ENCODE measurements around the gene COL27A1.

COL27A1 gene

DNA sequence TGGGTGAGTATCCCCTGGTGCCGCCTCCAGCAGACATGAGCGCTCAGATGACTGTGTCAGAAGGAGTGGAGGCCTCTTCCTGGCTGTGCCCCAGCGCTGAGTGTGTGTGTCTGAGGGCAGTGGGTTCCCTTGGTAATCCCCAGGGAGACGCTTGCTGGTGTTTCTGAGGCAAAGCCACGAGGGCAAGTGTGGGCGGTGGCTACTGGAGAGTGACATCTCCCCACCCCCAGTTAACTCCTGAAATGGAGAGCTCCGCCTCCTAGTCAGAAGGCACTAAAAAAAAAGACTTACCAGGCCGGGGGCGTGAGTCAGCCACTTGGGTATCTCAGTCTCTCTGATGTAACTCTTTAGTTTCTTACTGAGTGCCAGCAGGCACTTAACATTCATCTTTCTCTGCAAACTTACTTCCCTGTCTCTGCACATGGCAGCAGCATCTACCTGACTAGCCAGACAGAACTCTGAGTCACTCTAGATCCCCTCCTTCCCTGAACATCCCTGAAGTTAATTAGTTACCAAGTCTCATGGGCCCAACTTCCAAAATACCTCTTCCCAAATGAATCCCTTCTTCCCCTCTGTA is 193.7 kb downstream of the COL27A1 start (continued):
- TF ChIP-seq, protein P1, sequence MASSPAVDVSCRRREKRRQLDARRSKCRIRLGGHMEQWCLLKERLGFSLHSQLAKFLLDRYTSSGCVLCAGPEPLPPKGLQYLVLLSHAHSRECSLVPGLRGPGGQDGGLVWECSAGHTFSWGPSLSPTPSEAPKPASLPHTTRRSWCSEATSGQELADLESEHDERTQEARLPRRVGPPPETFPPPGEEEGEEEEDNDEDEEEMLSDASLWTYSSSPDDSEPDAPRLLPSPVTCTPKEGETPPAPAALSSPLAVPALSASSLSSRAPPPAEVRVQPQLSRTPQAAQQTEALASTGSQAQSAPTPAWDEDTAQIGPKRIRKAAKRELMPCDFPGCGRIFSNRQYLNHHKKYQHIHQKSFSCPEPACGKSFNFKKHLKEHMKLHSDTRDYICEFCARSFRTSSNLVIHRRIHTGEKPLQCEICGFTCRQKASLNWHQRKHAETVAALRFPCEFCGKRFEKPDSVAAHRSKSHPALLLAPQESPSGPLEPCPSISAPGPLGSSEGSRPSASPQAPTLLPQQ (tag by site-specific recombination; IDR thresholded peaks at IDR 0.05), result no peak; the same call in 1 of the 2 replicates
- TF ChIP-seq ZNF157 (tag by site-specific recombination; IDR thresholded peaks at IDR 0.05) (no peak), ZNF2 (tag by site-specific recombination; IDR thresholded peaks at IDR 0.05) (no peak), GLIS2 (tag by site-specific recombination; IDR thresholded peaks at IDR 0.05) (peak; percentile 55; the same call in 1 of the 2 replicates), ZNF112 (tag by site-specific recombination; IDR thresholded peaks at IDR 0.05) (no peak), ZNF174 (tag by site-specific recombination; IDR thresholded peaks at IDR 0.05) (no peak), ZNF510 (tag by site-specific recombination; IDR thresholded peaks at IDR 0.05; ENCODE audit: insufficient replicate concordance) (no peak), ZNF114 (tag by site-specific recombination; IDR thresholded peaks at IDR 0.05) (no peak), ZBTB48 (tag by site-specific recombination; IDR thresholded peaks at IDR 0.05) (peak; percentile 64; the same call in 1 of the 2 replicates), ZNF426 (tag by site-specific recombination; IDR thresholded peaks at IDR 0.05) (no peak), ZFHX2 (tag by site-specific recombination; conservative IDR thresholded peaks at IDR 0.05) (peak; percentile 88), ZBTB21 (tag by site-specific recombination; IDR thresholded peaks at IDR 0.05) (no peak), ZNF19 (tag by site-specific recombination; IDR thresholded peaks at IDR 0.05; ENCODE audit: low read depth) (no peak), FEZF1 (tag by site-specific recombination; IDR thresholded peaks at IDR 0.05) (peak; percentile 68), ZBTB1 (tag by site-specific recombination; IDR thresholded peaks at IDR 0.05) (no peak), KLF10 (tag by site-specific recombination; IDR thresholded peaks at IDR 0.05) (peak; percentile 27; the same call in 1 of the 2 replicates)
- TF ChIP-seq, protein P2, sequence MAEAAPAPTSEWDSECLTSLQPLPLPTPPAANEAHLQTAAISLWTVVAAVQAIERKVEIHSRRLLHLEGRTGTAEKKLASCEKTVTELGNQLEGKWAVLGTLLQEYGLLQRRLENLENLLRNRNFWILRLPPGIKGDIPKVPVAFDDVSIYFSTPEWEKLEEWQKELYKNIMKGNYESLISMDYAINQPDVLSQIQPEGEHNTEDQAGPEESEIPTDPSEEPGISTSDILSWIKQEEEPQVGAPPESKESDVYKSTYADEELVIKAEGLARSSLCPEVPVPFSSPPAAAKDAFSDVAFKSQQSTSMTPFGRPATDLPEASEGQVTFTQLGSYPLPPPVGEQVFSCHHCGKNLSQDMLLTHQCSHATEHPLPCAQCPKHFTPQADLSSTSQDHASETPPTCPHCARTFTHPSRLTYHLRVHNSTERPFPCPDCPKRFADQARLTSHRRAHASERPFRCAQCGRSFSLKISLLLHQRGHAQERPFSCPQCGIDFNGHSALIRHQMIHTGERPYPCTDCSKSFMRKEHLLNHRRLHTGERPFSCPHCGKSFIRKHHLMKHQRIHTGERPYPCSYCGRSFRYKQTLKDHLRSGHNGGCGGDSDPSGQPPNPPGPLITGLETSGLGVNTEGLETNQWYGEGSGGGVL (tag by site-specific recombination; IDR thresholded peaks at IDR 0.05), result no peak
- TF ChIP-seq, protein P3, sequence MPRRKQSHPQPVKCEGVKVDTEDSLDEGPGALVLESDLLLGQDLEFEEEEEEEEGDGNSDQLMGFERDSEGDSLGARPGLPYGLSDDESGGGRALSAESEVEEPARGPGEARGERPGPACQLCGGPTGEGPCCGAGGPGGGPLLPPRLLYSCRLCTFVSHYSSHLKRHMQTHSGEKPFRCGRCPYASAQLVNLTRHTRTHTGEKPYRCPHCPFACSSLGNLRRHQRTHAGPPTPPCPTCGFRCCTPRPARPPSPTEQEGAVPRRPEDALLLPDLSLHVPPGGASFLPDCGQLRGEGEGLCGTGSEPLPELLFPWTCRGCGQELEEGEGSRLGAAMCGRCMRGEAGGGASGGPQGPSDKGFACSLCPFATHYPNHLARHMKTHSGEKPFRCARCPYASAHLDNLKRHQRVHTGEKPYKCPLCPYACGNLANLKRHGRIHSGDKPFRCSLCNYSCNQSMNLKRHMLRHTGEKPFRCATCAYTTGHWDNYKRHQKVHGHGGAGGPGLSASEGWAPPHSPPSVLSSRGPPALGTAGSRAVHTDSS (tag by site-specific recombination; IDR thresholded peaks at IDR 0.05), result no peak
- TF ChIP-seq, protein P4, sequence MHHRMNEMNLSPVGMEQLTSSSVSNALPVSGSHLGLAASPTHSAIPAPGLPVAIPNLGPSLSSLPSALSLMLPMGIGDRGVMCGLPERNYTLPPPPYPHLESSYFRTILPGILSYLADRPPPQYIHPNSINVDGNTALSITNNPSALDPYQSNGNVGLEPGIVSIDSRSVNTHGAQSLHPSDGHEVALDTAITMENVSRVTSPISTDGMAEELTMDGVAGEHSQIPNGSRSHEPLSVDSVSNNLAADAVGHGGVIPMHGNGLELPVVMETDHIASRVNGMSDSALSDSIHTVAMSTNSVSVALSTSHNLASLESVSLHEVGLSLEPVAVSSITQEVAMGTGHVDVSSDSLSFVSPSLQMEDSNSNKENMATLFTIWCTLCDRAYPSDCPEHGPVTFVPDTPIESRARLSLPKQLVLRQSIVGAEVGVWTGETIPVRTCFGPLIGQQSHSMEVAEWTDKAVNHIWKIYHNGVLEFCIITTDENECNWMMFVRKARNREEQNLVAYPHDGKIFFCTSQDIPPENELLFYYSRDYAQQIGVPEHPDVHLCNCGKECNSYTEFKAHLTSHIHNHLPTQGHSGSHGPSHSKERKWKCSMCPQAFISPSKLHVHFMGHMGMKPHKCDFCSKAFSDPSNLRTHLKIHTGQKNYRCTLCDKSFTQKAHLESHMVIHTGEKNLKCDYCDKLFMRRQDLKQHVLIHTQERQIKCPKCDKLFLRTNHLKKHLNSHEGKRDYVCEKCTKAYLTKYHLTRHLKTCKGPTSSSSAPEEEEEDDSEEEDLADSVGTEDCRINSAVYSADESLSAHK (tag by site-specific recombination; IDR thresholded peaks at IDR 0.05), result no peak
- TF ChIP-seq, protein P5, sequence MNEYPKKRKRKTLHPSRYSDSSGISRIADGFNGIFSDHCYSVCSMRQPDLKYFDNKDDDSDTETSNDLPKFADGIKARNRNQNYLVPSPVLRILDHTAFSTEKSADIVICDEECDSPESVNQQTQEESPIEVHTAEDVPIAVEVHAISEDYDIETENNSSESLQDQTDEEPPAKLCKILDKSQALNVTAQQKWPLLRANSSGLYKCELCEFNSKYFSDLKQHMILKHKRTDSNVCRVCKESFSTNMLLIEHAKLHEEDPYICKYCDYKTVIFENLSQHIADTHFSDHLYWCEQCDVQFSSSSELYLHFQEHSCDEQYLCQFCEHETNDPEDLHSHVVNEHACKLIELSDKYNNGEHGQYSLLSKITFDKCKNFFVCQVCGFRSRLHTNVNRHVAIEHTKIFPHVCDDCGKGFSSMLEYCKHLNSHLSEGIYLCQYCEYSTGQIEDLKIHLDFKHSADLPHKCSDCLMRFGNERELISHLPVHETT (tag by site-specific recombination; IDR thresholded peaks at IDR 0.05), result no peak
- TF ChIP-seq, protein P6, sequence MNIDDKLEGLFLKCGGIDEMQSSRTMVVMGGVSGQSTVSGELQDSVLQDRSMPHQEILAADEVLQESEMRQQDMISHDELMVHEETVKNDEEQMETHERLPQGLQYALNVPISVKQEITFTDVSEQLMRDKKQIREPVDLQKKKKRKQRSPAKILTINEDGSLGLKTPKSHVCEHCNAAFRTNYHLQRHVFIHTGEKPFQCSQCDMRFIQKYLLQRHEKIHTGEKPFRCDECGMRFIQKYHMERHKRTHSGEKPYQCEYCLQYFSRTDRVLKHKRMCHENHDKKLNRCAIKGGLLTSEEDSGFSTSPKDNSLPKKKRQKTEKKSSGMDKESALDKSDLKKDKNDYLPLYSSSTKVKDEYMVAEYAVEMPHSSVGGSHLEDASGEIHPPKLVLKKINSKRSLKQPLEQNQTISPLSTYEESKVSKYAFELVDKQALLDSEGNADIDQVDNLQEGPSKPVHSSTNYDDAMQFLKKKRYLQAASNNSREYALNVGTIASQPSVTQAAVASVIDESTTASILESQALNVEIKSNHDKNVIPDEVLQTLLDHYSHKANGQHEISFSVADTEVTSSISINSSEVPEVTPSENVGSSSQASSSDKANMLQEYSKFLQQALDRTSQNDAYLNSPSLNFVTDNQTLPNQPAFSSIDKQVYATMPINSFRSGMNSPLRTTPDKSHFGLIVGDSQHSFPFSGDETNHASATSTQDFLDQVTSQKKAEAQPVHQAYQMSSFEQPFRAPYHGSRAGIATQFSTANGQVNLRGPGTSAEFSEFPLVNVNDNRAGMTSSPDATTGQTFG (tag by site-specific recombination; IDR thresholded peaks at IDR 0.05; ENCODE audit: borderline replicate concordance), result no peak
- TF ChIP-seq, protein P7, sequence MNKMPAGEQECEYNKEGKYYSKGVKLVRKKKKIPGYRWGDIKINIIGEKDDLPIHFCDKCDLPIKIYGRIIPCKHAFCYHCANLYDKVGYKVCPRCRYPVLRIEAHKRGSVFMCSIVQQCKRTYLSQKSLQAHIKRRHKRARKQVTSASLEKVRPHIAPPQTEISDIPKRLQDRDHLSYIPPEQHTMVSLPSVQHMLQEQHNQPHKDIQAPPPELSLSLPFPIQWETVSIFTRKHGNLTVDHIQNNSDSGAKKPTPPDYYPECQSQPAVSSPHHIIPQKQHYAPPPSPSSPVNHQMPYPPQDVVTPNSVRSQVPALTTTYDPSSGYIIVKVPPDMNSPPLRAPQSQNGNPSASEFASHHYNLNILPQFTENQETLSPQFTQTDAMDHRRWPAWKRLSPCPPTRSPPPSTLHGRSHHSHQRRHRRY (tag by site-specific recombination; IDR thresholded peaks at IDR 0.05), result no peak
- TF ChIP-seq, protein P8, sequence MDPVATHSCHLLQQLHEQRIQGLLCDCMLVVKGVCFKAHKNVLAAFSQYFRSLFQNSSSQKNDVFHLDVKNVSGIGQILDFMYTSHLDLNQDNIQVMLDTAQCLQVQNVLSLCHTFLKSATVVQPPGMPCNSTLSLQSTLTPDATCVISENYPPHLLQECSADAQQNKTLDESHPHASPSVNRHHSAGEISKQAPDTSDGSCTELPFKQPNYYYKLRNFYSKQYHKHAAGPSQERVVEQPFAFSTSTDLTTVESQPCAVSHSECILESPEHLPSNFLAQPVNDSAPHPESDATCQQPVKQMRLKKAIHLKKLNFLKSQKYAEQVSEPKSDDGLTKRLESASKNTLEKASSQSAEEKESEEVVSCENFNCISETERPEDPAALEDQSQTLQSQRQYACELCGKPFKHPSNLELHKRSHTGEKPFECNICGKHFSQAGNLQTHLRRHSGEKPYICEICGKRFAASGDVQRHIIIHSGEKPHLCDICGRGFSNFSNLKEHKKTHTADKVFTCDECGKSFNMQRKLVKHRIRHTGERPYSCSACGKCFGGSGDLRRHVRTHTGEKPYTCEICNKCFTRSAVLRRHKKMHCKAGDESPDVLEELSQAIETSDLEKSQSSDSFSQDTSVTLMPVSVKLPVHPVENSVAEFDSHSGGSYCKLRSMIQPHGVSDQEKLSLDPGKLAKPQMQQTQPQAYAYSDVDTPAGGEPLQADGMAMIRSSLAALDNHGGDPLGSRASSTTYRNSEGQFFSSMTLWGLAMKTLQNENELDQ (tag by site-specific recombination; IDR thresholded peaks at IDR 0.05; ENCODE audit: low read depth), result no peak

Data from HEK293 (cell line).